ENCODE measurements around the gene BDH1.
"Not testable (repeated sequence)": the region's sequence is repeated elsewhere in the genome, so short reads cannot be mapped to it uniquely, and the experiment has no call there.

Gene BDH1

DNA sequence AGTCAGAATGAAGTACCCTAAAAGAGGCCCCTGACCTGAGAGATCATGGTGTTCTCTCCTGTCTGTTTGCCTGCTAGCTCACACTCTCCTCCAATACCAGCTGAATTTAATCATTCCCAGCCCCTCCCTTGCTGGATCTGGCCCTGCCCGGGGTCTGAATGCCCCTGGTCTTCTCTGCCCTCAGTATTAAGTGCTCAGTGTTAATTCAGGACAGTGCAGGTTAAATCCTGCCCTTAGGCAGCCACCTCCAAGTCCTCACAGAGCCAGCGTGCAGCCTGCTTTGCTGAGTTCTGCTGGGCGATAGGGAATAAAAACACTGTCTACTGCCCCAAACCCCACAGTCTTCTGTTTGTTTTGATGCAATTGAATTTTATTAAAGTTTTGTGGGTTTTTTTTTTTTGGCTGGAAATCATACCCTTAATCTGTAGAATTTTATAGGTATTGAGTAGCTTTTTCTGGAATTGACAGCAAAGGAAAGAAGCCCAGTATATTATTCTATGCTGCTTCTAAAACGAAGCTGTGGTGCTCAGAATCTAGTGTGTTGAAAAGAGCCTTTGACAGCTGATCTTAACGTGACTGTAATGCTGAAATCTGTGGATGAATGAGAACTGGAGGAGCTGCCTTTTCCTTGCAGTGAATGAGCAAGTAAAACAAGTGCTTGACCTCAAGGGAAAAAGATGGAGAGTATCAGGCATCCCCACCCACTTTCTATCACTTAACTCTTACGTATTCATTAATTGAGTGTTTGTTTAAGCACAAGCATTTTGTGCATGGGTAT, 12.3 kb upstream of the BDH1 start:
- peaks cover 1% of the 10 kb centered on the region for H3K9me3 ChIP-seq (ENCODE audit: control insufficient read depth, low read length)
- H3K4me1 ChIP-seq (ENCODE audit: control insufficient read depth, insufficient read depth, low read length): no peaks in the 10 kb centered on the region
- no peak overlapping the region for H3K27ac ChIP-seq (ENCODE audit: insufficient read depth, low read depth, low read length, poor library complexity, severe bottlenecking)
- no peak overlapping the region for H3K4me3 ChIP-seq (ENCODE audit: insufficient read depth, low read depth, low read length)
- H3K27me3 ChIP-seq (ENCODE audit: control insufficient read depth, insufficient read depth, low read length, poor library complexity, severe bottlenecking): no peaks in the 10 kb centered on the region
- no peaks in the 10 kb centered on the region for H3K36me3 ChIP-seq (ENCODE audit: control insufficient read depth, insufficient read depth, low read length)
- WGBS, 2 experiments: 76 to 85% methylated on average over 6 of the region's 6 CpGs

DNA sequence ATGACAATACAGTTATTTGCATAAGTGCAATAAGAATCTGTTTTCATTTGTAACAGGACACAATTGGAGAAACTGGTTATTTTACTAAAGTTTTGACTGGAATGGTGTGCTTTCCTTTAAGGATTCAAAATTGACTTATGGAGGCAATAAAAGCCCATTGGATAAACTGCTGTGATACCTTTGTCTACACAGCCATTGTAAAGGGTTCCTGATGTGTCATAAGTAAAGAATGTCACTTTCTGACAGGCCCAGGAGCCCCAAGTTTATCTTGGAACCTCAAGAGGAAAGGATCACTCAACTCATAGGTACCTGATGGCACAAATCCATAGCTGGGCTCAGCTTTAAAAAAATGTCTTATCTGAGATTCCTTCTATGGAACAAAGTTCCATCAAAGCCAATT, 10.4 kb upstream of the BDH1 start:
- H3K36me3 ChIP-seq (ENCODE audit: control insufficient read depth, insufficient read depth, low read length); H3K27ac ChIP-seq (ENCODE audit: insufficient read depth, low read depth, low read length, poor library complexity, severe bottlenecking); H3K27me3 ChIP-seq (ENCODE audit: control insufficient read depth, insufficient read depth, low read length, poor library complexity, severe bottlenecking); H3K4me3 ChIP-seq (ENCODE audit: insufficient read depth, low read depth, low read length); H3K4me1 ChIP-seq (ENCODE audit: control insufficient read depth, insufficient read depth, low read length); H3K9me3 ChIP-seq (ENCODE audit: control insufficient read depth, low read length): not testable (repeated sequence)

DNA sequence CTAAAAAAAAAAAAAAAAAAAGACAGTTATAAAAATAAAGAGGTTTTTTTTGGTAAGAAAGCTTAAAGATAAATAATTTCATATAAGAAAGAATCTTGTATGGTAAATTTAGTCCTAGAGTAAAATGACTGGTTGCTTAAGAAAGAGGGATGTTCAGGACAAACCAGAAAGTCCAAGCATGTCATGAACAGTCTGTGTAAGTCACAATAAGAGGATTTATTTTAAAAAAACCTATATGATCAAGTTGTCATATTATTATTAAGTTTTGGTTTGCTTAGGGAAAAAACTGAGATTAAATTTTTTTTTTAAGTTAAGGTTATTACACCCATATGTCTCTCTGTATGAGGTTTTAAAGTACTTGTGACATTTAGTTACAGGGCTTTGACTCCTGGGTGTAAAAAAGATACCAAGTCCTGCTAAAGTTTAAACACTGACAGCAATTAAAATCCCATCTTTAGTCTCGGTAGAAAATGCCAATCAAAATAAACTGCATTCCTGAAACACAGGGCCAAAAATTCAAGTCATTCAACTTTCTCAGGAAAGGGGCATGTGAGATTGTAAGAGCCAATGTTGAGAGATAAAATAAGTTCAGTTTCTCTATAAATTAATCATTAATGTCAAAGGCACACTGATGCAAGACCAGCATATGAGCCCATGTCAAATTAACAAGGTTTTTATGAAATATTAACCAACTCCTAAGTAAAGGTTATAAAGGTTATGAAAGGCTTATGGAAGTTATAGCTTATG, 8.5 kb upstream of the BDH1 start:
- no peaks in the 10 kb centered on the region for H3K27me3 ChIP-seq (ENCODE audit: control insufficient read depth, insufficient read depth, low read length, poor library complexity, severe bottlenecking)
- peaks cover 3% of the 10 kb centered on the region for H3K9me3 ChIP-seq (ENCODE audit: control insufficient read depth, low read length)
- no peaks in the 10 kb centered on the region for H3K36me3 ChIP-seq (ENCODE audit: control insufficient read depth, insufficient read depth, low read length)
- no peak overlapping the region for H3K4me3 ChIP-seq (ENCODE audit: insufficient read depth, low read depth, low read length)
- H3K4me1 ChIP-seq (ENCODE audit: control insufficient read depth, insufficient read depth, low read length): no peaks in the 10 kb centered on the region
- H3K27ac ChIP-seq (ENCODE audit: insufficient read depth, low read depth, low read length, poor library complexity, severe bottlenecking): no peak overlapping the region
- 75 to 100% methylated on average over 1 of the region's 1 CpG for WGBS, 2 experiments

DNA sequence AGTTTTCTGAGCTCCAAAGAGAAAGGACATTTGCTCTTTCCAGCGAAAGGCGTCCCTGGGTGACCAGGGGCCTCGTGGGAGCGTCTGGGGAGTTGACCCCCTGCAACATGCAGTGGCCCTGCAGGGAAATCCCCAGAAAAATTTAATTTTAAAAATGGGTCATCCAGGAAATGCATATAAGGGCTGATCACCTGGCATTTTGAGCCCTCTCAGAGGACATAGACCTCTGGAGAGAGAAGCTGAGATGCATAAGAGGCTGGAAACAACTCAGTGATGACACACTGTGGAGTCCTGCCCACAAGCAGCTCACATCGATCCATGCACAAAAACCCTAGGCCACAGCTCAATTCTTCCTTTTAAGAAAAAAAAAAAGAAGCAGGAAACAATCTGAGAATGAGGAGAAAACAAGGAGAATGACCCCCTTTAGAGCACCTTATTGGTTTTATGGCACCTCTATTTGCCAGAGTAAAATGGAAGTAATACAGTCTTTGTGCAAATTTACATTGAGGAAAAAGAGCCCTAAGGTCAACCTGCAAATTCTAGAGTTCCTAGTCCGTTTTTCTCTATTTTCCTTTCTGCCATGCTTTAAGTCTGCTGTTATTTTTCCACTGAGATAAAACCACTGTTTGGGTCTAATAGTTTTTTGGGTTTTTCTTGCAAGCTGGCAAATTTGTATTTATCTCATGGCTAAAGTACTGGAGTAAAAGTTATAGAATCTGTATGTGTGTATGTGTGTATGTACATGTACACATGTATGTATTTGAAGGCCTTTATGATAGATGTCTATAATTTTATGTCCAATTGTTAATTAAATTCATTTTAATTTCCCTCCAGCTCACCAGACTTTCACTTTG, 6.9 kb upstream of the BDH1 start:
- H3K36me3 ChIP-seq (ENCODE audit: control insufficient read depth, insufficient read depth, low read length): no peaks in the 10 kb centered on the region
- no peak overlapping the region for H3K27ac ChIP-seq (ENCODE audit: insufficient read depth, low read depth, low read length, poor library complexity, severe bottlenecking)
- H3K4me3 ChIP-seq (ENCODE audit: insufficient read depth, low read depth, low read length): no peak overlapping the region
- peaks cover 3% of the 10 kb centered on the region for H3K9me3 ChIP-seq (ENCODE audit: control insufficient read depth, low read length)
- WGBS, 2 experiments: 88 to 90% methylated on average over 5 to 6 of the region's 6 CpGs
- H3K27me3 ChIP-seq (ENCODE audit: control insufficient read depth, insufficient read depth, low read length, poor library complexity, severe bottlenecking): no peaks in the 10 kb centered on the region
- no peaks in the 10 kb centered on the region for H3K4me1 ChIP-seq (ENCODE audit: control insufficient read depth, insufficient read depth, low read length)

DNA sequence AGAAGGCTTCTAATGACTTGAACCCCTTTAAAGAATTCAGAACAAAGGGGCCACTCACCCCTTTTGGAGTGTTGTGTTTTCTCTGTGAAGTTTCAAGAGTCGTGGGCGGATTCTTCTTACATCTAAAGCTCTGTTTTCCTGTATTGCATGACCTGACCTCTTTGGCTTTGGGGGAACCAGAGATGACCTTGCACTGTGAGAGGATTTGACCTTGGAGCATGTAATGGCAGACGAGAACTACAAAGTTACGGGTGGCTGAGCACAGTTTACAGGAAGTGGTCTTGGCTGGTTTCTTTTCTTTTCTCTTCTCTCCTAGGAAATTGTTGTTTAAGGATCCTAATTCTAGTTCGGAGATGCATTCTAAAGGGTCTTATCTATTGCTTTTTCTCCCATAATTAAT, 6.2 kb upstream of the BDH1 start:
- peaks cover 3% of the 10 kb centered on the region for H3K9me3 ChIP-seq (ENCODE audit: control insufficient read depth, low read length)

DNA sequence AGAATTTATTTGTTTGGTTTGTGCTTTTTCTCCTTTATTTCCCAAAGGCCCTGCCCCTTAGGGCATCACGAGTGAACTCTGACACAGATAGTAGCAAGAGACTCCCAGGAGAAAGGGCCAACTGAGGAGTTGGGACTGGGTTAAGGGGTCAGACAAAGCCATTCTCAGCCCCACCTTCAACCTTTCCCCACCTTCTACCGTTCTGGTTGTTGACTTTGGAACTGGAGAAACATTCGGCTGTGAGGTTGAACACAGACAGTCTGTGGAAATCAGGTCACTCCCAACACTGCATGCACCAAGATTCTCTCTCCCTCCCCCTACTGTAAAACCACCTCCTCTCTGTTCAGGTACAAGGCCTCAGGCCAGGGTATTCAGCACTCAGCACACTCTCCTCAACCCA, 3.9 kb upstream of the BDH1 start:
- H3K27me3 ChIP-seq (ENCODE audit: control insufficient read depth, insufficient read depth, low read length, poor library complexity, severe bottlenecking): peaks cover 23% of the 10 kb centered on the region
- H3K36me3 ChIP-seq (ENCODE audit: control insufficient read depth, insufficient read depth, low read length): no peaks in the 10 kb centered on the region
- H3K9me3 ChIP-seq (ENCODE audit: control insufficient read depth, low read length): peaks cover 3% of the 10 kb centered on the region
- H3K4me3 ChIP-seq (ENCODE audit: insufficient read depth, low read depth, low read length): no peak overlapping the region
- H3K27ac ChIP-seq (ENCODE audit: insufficient read depth, low read depth, low read length, poor library complexity, severe bottlenecking): no peak overlapping the region
- WGBS, 2 experiments: 85 to 88% methylated on average over 3 of the region's 3 CpGs
- H3K4me1 ChIP-seq (ENCODE audit: control insufficient read depth, insufficient read depth, low read length): no peaks in the 10 kb centered on the region

More for the DNA sequence above, 6.2 kb upstream of the BDH1 start:
- Histone ChIP-seq H3K4me1 (ENCODE audit: control insufficient read depth, insufficient read depth, low read length) (no peaks in the 10 kb centered on the region), H3K4me3 (ENCODE audit: insufficient read depth, low read depth, low read length) (no peak overlapping the region), H3K27me3 (ENCODE audit: control insufficient read depth, insufficient read depth, low read length, poor library complexity, severe bottlenecking) (peaks cover 7% of the 10 kb centered on the region), H3K36me3 (ENCODE audit: control insufficient read depth, insufficient read depth, low read length) (no peaks in the 10 kb centered on the region), H3K27ac (ENCODE audit: insufficient read depth, low read depth, low read length, poor library complexity, severe bottlenecking) (no peak overlapping the region)
- 93 to 94% methylated on average over 4 to 5 of the region's 5 CpGs for WGBS, 2 experiments

DNA sequence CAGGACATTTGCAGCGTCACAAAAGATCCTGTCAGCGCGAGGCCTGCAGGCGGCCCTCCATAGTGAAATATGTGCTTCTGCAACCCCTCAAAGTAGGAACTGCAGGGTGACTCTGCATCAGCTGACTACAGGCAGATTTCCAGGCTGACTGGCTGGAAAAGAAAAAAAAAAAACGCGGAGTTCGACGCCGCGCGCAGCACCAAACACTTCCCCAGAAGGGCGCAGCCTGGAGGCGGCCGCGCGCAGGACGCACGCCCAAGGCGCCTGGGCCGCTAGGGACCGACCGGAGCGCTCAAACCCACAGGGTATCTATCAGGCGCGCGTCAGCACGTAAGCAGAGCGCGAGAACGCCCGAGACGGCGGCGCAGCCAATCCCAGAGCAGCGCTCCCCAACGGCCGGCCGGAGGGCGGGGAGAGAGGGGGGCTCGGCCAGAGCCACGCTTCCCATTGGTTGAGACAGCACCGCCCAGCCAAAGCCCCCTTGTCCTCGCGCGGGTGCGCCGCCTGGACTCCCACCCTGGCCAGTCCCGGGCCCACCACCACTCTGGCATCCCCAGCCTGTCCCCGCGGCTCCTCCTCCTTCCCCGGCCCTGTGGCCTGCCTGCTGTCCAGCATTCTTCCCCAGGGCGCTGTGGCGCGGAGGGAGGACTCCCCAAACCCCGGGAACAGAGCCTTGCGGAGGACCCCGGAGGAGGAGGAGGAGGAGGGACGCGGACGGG, 1.0 kb downstream of the BDH1 start:
- WGBS, 2 experiments: 1 to 2% methylated on average over 60 of the region's 60 CpGs
- H3K27ac ChIP-seq (ENCODE audit: insufficient read depth, low read depth, low read length, poor library complexity, severe bottlenecking): peak overlapping the region; percentile 63
- peak overlapping the region; percentile 74 for H3K4me3 ChIP-seq (ENCODE audit: insufficient read depth, low read depth, low read length)
- H3K4me1 ChIP-seq (ENCODE audit: control insufficient read depth, insufficient read depth, low read length): peaks cover 12% of the 10 kb centered on the region
- H3K36me3 ChIP-seq (ENCODE audit: control insufficient read depth, insufficient read depth, low read length): no peaks in the 10 kb centered on the region
- peaks cover 23% of the 10 kb centered on the region for H3K27me3 ChIP-seq (ENCODE audit: control insufficient read depth, insufficient read depth, low read length, poor library complexity, severe bottlenecking)
- H3K9me3 ChIP-seq (ENCODE audit: control insufficient read depth, low read length): no peaks in the 10 kb centered on the region

DNA sequence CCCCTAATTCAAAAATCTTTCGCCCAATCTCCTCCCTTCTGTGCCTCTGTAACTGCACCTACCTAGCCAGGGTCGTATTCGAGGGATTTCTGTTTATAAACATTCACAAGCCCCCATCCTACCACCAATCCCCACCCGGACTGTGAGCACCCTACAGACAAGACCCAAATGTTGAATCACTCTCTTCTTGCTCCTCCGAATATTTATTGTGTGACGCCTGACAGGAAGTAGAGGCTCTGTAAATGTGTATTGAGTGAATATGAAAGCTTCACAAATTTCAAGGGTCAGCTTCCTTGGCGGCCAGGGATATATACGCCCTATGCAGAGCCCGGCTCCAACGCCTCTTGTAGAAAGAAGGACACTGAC, 1.6 kb downstream of the BDH1 start:
- H3K27ac ChIP-seq (ENCODE audit: insufficient read depth, low read depth, low read length, poor library complexity, severe bottlenecking): peak overlapping the region; percentile 33
- peaks cover 17% of the 10 kb centered on the region for H3K4me1 ChIP-seq (ENCODE audit: control insufficient read depth, insufficient read depth, low read length)
- no peaks in the 10 kb centered on the region for H3K9me3 ChIP-seq (ENCODE audit: control insufficient read depth, low read length)
- peak overlapping the region; percentile 74 for H3K4me3 ChIP-seq (ENCODE audit: insufficient read depth, low read depth, low read length)
- peaks cover 23% of the 10 kb centered on the region for H3K27me3 ChIP-seq (ENCODE audit: control insufficient read depth, insufficient read depth, low read length, poor library complexity, severe bottlenecking)
- WGBS, 2 experiments: 75 to 78% methylated on average over 10 of the region's 10 CpGs
- no peaks in the 10 kb centered on the region for H3K36me3 ChIP-seq (ENCODE audit: control insufficient read depth, insufficient read depth, low read length)

DNA sequence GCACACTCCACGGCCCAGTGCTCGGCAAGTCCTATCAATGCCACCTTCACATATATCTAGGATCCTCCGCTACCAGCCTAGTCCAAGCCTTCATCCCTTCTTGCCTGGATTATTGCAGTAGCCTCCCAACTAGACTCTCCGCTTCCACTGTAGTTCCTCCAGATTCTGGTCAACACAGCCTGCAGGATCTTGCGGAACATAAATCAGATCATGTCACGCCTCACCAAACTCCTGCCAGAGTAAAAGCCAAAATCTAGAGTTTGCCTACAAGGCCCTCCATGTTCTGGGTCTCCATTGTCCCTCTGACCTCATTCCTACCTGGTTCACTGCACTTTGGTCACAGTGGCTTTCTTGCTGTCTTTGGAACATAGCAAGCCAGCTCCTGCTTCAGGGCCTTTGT, 3.6 kb downstream of the BDH1 start:
- peaks cover 19% of the 10 kb centered on the region for H3K27me3 ChIP-seq (ENCODE audit: control insufficient read depth, insufficient read depth, low read length, poor library complexity, severe bottlenecking)
- H3K9me3 ChIP-seq (ENCODE audit: control insufficient read depth, low read length): no peaks in the 10 kb centered on the region
- H3K4me3 ChIP-seq (ENCODE audit: insufficient read depth, low read depth, low read length): no peak overlapping the region
- no peaks in the 10 kb centered on the region for H3K36me3 ChIP-seq (ENCODE audit: control insufficient read depth, insufficient read depth, low read length)
- peaks cover 18% of the 10 kb centered on the region for H3K4me1 ChIP-seq (ENCODE audit: control insufficient read depth, insufficient read depth, low read length)
- H3K27ac ChIP-seq (ENCODE audit: insufficient read depth, low read depth, low read length, poor library complexity, severe bottlenecking): no peak overlapping the region
- 95 to 96% methylated on average over 6 of the region's 6 CpGs for WGBS, 2 experiments

Measured in ectodermal cell (in vitro differentiated cells).